ENCODE data around the gene ANTKMT.

DNA sequence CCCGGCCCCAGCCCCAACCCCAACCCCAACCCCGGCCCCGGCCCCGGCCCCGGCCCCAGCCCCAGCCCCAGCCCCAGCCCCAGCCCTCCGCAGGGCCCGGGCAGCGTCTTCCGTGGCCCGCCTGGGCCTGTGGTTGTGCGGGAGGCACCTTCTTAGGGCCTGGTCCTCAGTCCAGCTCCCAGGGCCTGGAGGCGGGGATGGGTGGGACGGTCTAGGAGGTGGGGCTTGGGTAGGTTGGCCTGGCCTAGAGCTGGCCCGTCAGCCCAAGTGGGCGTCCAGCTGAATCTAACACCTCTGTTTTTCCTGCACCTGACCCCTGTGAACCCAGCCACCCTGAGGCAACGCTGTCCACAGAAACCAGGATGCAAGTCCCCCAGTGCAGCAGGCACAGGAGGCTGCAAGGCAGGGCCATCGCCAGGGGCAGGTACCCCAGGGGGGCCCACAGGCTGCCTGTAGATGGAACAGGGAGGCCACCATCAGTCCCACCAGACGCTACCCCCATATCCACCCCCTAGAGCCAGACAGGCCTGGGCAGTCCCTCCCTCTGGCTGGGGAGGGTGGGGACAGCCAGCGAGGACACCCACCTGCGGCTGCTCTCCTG is 48.3 kb downstream of the ANTKMT start:
- TF ChIP-seq, protein P1, sequence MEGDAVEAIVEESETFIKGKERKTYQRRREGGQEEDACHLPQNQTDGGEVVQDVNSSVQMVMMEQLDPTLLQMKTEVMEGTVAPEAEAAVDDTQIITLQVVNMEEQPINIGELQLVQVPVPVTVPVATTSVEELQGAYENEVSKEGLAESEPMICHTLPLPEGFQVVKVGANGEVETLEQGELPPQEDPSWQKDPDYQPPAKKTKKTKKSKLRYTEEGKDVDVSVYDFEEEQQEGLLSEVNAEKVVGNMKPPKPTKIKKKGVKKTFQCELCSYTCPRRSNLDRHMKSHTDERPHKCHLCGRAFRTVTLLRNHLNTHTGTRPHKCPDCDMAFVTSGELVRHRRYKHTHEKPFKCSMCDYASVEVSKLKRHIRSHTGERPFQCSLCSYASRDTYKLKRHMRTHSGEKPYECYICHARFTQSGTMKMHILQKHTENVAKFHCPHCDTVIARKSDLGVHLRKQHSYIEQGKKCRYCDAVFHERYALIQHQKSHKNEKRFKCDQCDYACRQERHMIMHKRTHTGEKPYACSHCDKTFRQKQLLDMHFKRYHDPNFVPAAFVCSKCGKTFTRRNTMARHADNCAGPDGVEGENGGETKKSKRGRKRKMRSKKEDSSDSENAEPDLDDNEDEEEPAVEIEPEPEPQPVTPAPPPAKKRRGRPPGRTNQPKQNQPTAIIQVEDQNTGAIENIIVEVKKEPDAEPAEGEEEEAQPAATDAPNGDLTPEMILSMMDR (IDR thresholded peaks at IDR 0.05): no peak
- TF ChIP-seq POLR2A (IDR thresholded peaks at IDR 0.05): no peak
- no peak for TF ChIP-seq EP300 (IDR thresholded peaks at IDR 0.05)
